HG02870 (cell line): ENCODE results near the gene RAB3IP.
"Not testable (repeated sequence)": the region's sequence is repeated elsewhere in the genome, so short reads cannot be mapped to it uniquely, and the experiment has no call there.

Source experiments
- ATAC-seq: cut with Tn5 transposase; IDR thresholded peaks from one replicate; pipeline ENCODE4 v1.9.1; 2021; ENCODE audit warnings: mild to moderate bottlenecking, moderate library complexity; ENCODE audit not compliant: unreplicated experiment

Gene RAB3IP

GRCh38 chr12:69834147-69834546, 95.5 kb downstream of the RAB3IP start:
- ATAC-seq, result no peak

- no peak for ATAC-seq
Measured at GRCh38 chr12:69834576-69834975, 95.9 kb downstream of the RAB3IP start.

GRCh38 chr12:69835081-69835480, 96.4 kb downstream of the RAB3IP start:
- no peak for ATAC-seq

GRCh38 chr12:69836015-69836414, 97.4 kb downstream of the RAB3IP start:
- no peak for ATAC-seq

GRCh38 chr12:69837191-69837590, 98.5 kb downstream of the RAB3IP start:
- no peak for ATAC-seq

- no peak for ATAC-seq
Measured at GRCh38 chr12:69837657-69838415, 99.2 kb downstream of the RAB3IP start.

- ATAC-seq, result no peak
Measured at GRCh38 chr12:69840727-69841126, 102.1 kb downstream of the RAB3IP start.

- ATAC-seq, result no peak
Measured at GRCh38 chr12:69843608-69844007, 104.9 kb downstream of the RAB3IP start.

- ATAC-seq, result no peak
Measured at GRCh38 chr12:69844416-69844815, 105.8 kb downstream of the RAB3IP start.

GRCh38 chr12:69844836-69845235, 106.2 kb downstream of the RAB3IP start:
- ATAC-seq, result no peak

- ATAC-seq, result no peak
Measured at GRCh38 chr12:69846976-69847375, 108.3 kb downstream of the RAB3IP start.

- no peak for ATAC-seq
Measured at GRCh38 chr12:69851976-69852375, 113.3 kb downstream of the RAB3IP start.

- ATAC-seq, result not testable (repeated sequence)
Measured at GRCh38 chr12:69853176-69853961, 114.7 kb downstream of the RAB3IP start.

- no peak for ATAC-seq
Measured at GRCh38 chr12:69866698-69867097, 128.0 kb downstream of the RAB3IP start.

GRCh38 chr12:69868695-69869094, 130.0 kb downstream of the RAB3IP start:
- ATAC-seq, result no peak

GRCh38 chr12:69872804-69873203, 134.1 kb downstream of the RAB3IP start:
- ATAC-seq, result no peak
